HCT116 (cell line): ENCODE measurements around the gene ESPL1. TPM values are rescaled to one million over a fixed set of nuclear protein-coding genes. Genes with fewer than 3 reads are reported as not detected.

Source experiments
- ATAC-seq: fragments of 200-7000 bp; cut with Tn5 transposase; 2 replicates; pipeline ENCODE4 v1.9.1; 2020; ENCODE audit warnings: mild to moderate bottlenecking, moderate library complexity
- BruUV-seq: library from RNA; stranded (reverse); fragments of 400-500 nt; replicated peaks from 2 replicates; lab custom pipeline; 2021; lab: Mats Ljungman, UMichigan
- CTCF ChIA-PET: fragments of 300-600 bp; sonication (Branson Sonifier 250); formaldehyde crosslinking; loops from one replicate; lab custom pipeline; 2021; ENCODE audit warnings: antibody characterized with exemption; lab: Charles Lee
- POLR2A ChIA-PET: fragments of 300-600, 350-600 bp; sonication (Branson Sonifier 250); formaldehyde crosslinking; loops from one replicate; lab custom pipeline; 2021; ENCODE audit warnings: antibody characterized with exemption; lab: Charles Lee
- RAD21 ChIA-PET, 2 experiments: fragments of 300-600 bp; sonication (Branson Sonifier 250); formaldehyde crosslinking; loops; one replicate each; lab custom pipeline; 2023; ENCODE audit warnings: low total read pairs in 2 of 2; ENCODE audit not compliant: uncharacterized antibody in 2 of 2, unreplicated experiment in 2 of 2, low non-redundant PET in 1 of 2; lab: Charles Lee
- DNase-seq: peaks from one replicate; pipeline ENCODE4 v3.0.0-alpha.2; 2010; ENCODE audit warnings: low read depth, low spot score
- H2AFZ ChIP-seq: fragments of 200-600 bp; shearing (Covaris generic), sonication (generic); 2 replicates; pipeline ENCODE4 v1.6.1; 2017; ENCODE audit warnings: low read depth, mixed run types, mixed read lengths, antibody characterized with exemption, low read length; ENCODE audit not compliant: poor library complexity, severe bottlenecking
- H3K27ac ChIP-seq: 2 replicates; pipeline ENCODE4 v1.5.1; 2012; ENCODE audit warnings: low read depth, low read length
- H3K27me3 ChIP-seq: fragments of 200-600 bp; sonication (generic); 2 replicates; pipeline ENCODE4 v1.6.1; 2016; ENCODE audit warnings: mixed run types, low read length, mixed read lengths; ENCODE audit not compliant: insufficient read depth
- H3K36me3 ChIP-seq, 2 experiments: fragments of 200-500 bp in 1 of 2; fragments of 200-600 bp in 1 of 2; sonication (Bioruptor generic) in 1 of 2; sonication (generic) in 1 of 2; 2 replicates each; pipeline versions ENCODE4 v1.5.1 to v1.6.1; 2014 to 2016; ENCODE audit warnings: low read length in 2 of 2, inconsistent platforms in 1 of 2, mixed read lengths in 1 of 2, mixed run types in 1 of 2; ENCODE audit not compliant: insufficient read depth in 2 of 2, control insufficient read depth in 1 of 2
- H3K4me1 ChIP-seq, 2 experiments: fragments of 200-600 bp in 1 of 2; sonication (generic) in 1 of 2; 2 replicates each; pipeline versions ENCODE4 v1.5.1 to v1.6.1; 2012 to 2017; ENCODE audit warnings: low read length in 2 of 2, inconsistent platforms in 1 of 2, mild to moderate bottlenecking in 1 of 2, mixed read lengths in 1 of 2, mixed run types in 1 of 2, moderate library complexity in 1 of 2; ENCODE audit not compliant: insufficient read depth in 2 of 2, control insufficient read depth in 1 of 2
- H3K4me2 ChIP-seq: fragments of 200-600 bp; sonication (generic); 2 replicates; pipeline ENCODE4 v1.6.1; 2017; ENCODE audit warnings: mixed run types, low read length, mixed read lengths
- H3K4me3 ChIP-seq, 2 experiments: fragments of 200-600 bp in 1 of 2; sonication (generic) in 1 of 2; replicated peaks in 1 of 2; 2 replicates each; pipeline ENCODE4 v1.5.1; 2011 to 2016; ENCODE audit warnings: low read length in 2 of 2, control low read depth in 1 of 2, low read depth in 1 of 2, mild to moderate bottlenecking in 1 of 2, mixed read lengths in 1 of 2, mixed run types in 1 of 2
- H3K79me2 ChIP-seq: fragments of 200-600 bp; sonication (generic); 2 replicates; pipeline ENCODE4 v1.6.1; 2017; ENCODE audit warnings: mild to moderate bottlenecking, mixed run types, low read length, moderate library complexity, mixed read lengths; ENCODE audit not compliant: insufficient read depth
- H3K9ac ChIP-seq: fragments of 200-600 bp; sonication (generic); 2 replicates; pipeline ENCODE4 v1.6.1; 2016; ENCODE audit warnings: low read length, mixed read lengths
- H3K9me2 ChIP-seq: fragments of 200-600 bp; sonication (generic), shearing (Covaris generic); 2 replicates; pipeline ENCODE4 v1.6.1; 2017; ENCODE audit warnings: mixed run types, mild to moderate bottlenecking, moderate library complexity; ENCODE audit not compliant: insufficient read depth
- H3K9me3 ChIP-seq, 2 experiments: fragments of 200-500 bp in 1 of 2; fragments of 200-600 bp in 1 of 2; sonication (Bioruptor generic) in 1 of 2; sonication (generic) in 1 of 2; 2 replicates each; pipeline ENCODE4 v1.6.1; 2014 to 2017; ENCODE audit warnings: low read length in 2 of 2, mixed read lengths in 2 of 2, inconsistent platforms in 1 of 2, low read depth in 1 of 2, mild to moderate bottlenecking in 1 of 2, mixed run types in 1 of 2, moderate library complexity in 1 of 2; ENCODE audit not compliant: control insufficient read depth in 1 of 2, insufficient read depth in 1 of 2
- H4K20me1 ChIP-seq: fragments of 200-600 bp; sonication (generic), shearing (Covaris generic); 2 replicates; pipeline ENCODE4 v1.6.1; 2017; ENCODE audit warnings: mixed run types, mild to moderate bottlenecking, moderate library complexity; ENCODE audit not compliant: insufficient read depth
- ATF3 ChIP-seq: IDR thresholded peaks from 2 replicates; pipeline ENCODE4 v1.6.1; 2012
- CBX3 ChIP-seq: IDR thresholded peaks from 2 replicates; pipeline ENCODE4 v1.6.1; 2012; ENCODE audit warnings: low read depth
- CEBPB ChIP-seq: IDR thresholded peaks from 2 replicates; pipeline ENCODE4 v1.6.1; 2012; ENCODE audit warnings: low read depth
- CTCF ChIP-seq, 3 experiments: fragments of 200-600 bp in 1 of 3; sonication (generic) in 1 of 3; IDR thresholded peaks in 2 of 3; conservative IDR thresholded peaks in 1 of 3; 2 replicates each; pipeline ENCODE4 v1.5.1; 2012 to 2017; ENCODE audit warnings: low read depth in 2 of 3, low read length in 2 of 3, antibody characterized with exemption in 1 of 3, borderline replicate concordance in 1 of 3, control low read depth in 1 of 3, mild to moderate bottlenecking in 1 of 3, mixed read lengths in 1 of 3, mixed run types in 1 of 3, moderate library complexity in 1 of 3; ENCODE audit not compliant: insufficient read depth in 1 of 3
- EZH2 ChIP-seq: fragments of 200-600 bp; sonication (generic); IDR thresholded peaks from 2 replicates; pipeline ENCODE4 v1.6.1; 2017; ENCODE audit warnings: antibody characterized with exemption, mixed run types
- EZH2phosphoT487 ChIP-seq: fragments of 200-600 bp; IDR thresholded peaks from 2 replicates; pipeline ENCODE4 v1.6.1; 2018; ENCODE audit warnings: antibody characterized with exemption, borderline replicate concordance
- FOSL1 ChIP-seq: IDR thresholded peaks from 2 replicates; pipeline ENCODE4 v1.6.1; 2012; ENCODE audit warnings: low read depth
- MAX ChIP-seq: IDR thresholded peaks from 2 replicates; pipeline ENCODE4 v1.6.1; 2012
- SIN3A ChIP-seq: IDR thresholded peaks from 2 replicates; pipeline ENCODE4 v1.6.1; 2012; ENCODE audit warnings: low read depth
- SRF ChIP-seq: IDR thresholded peaks from 2 replicates; pipeline ENCODE4 v1.6.1; 2012; ENCODE audit warnings: low read depth
- TCF7L2 ChIP-seq: IDR thresholded peaks from 2 replicates; pipeline ENCODE4 v1.7.0; 2011; ENCODE audit warnings: borderline replicate concordance, inconsistent platforms; ENCODE audit not compliant: insufficient read depth, insufficient read length; ENCODE audit errors: extremely low read depth
- ZBTB33 ChIP-seq: IDR thresholded peaks from 2 replicates; pipeline ENCODE4 v1.6.1; 2011; ENCODE audit warnings: mild to moderate bottlenecking, low read length, moderate library complexity; ENCODE audit not compliant: insufficient replicate concordance; ENCODE audit errors: extremely low read depth
- ZFX ChIP-seq: fragments of 450-650 bp; IDR thresholded peaks from 2 replicates; pipeline ENCODE4 v1.6.1; 2017
- intact Hi-C: fragments of 100-400 bp; cut with micrococcal nuclease; formaldehyde crosslinking; loops from 2 replicates; pipeline ENCODE4 v1.10.0; 2022
- total RNA-seq: library from RNA; stranded (reverse); gene quantifications from one replicate; pipeline ENCODE4 v1.2.1, GENCODE V29; 2021; ENCODE audit not compliant: unreplicated experiment

Gene ESPL1
- total RNA-seq, 1 experiment from 2014 or later, result 50.3 TPM

GRCh38 chr12:53234271-53234914 lies 33.7 kb upstream of the ESPL1 start:
- peak; percentile 27; the same call in 1 of the 2 replicates for ATAC-seq
- intact Hi-C loops, result no loop called here
- Histone ChIP-seq H3K79me2 (no peaks in the 10 kb centered on the region; the same call in 1 of the 2 replicates), H3K4me2 (peak overlapping the region; percentile 90), H3K9me2 (no peaks in the 10 kb centered on the region), H3K4me1 (peaks cover 47 to 69% of the 10 kb centered on the region in 2 experiments), H2AFZ (peak overlapping the region; percentile 26), H3K27me3 (no peaks in the 10 kb centered on the region), H3K9ac (0 out of 2 replicates have a peak overlapping the region, but pooled peaks have one; percentile 55), H3K27ac (peak overlapping the region; percentile 77; the same call in 1 of the 2 replicates), H3K4me3 (peak overlapping the region in 1 of 2 experiments; percentile 17; a peak in 1 of 4 replicates), H4K20me1 (no peaks in the 10 kb centered on the region), H3K9me3 (no peaks in the 10 kb centered on the region), H3K36me3 (no peaks in the 10 kb centered on the region)
- no TSS peak for BruUV-seq
- ChIA-PET CTCF (interaction anchor here (1.4 kb wide), 1 partner anchor 20 kb away, joined by 5 read pairs; no protein-coding TSS in a partner anchor), RAD21 (interaction anchor here in 1 of 2 experiments (0.7 kb wide), 1 partner anchor 10 kb away, joined by 6 read pairs; no protein-coding TSS in a partner anchor), POLR2A (no interaction called here)
- TF ChIP-seq ZFX (no peak), MAX (no peak), SIN3A (no peak), SRF (no peak), CEBPB (no peak), CBX3 (no peak), TCF7L2 (no peak)
- no peak for DNase-seq

- H4K20me1 ChIP-seq, result no peaks in the 10 kb centered on the region
- TF ChIP-seq FOSL1 (no peak), ATF3 (no peak), ZBTB33 (no peak), SIN3A (no peak), CTCF (IDR thresholded peaks at IDR 0.05 in 2 of 3, conservative IDR thresholded peaks at IDR 0.05 in 1 of 3; ENCODE audit: borderline replicate concordance in 1 of 3, insufficient read depth in 1 of 3, low read depth in 2 of 3, low read length in 2 of 3) (no peak), EZH2 (no peak), EZH2phosphoT487 (no peak), SRF (no peak)
- no peaks in the 10 kb centered on the region for H3K9me2 ChIP-seq
- ChIA-PET RAD21 (no interaction called here), CTCF (interaction anchor here (1.4 kb wide), 1 partner anchor 21 kb away, joined by 5 read pairs; no protein-coding TSS in a partner anchor), POLR2A (no interaction called here)
- no peak overlapping the region for H3K4me3 ChIP-seq
- no TSS peak for BruUV-seq
- H3K9ac ChIP-seq, result no peak overlapping the region
- no peak overlapping the region for H3K4me2 ChIP-seq
- no peaks in the 10 kb centered on the region for H3K9me3 ChIP-seq
- ATAC-seq (no peak), DNase-seq (no peak)
- H3K79me2 ChIP-seq, result no peaks in the 10 kb centered on the region; the same call in 1 of the 2 replicates
- intact Hi-C loops, result no loop called here
- no peaks in the 10 kb centered on the region for H3K27me3 ChIP-seq
- no peak overlapping the region for H2AFZ ChIP-seq
- H3K4me1 ChIP-seq, result peaks cover 40 to 61% of the 10 kb centered on the region in 2 experiments
- no peaks in the 10 kb centered on the region for H3K36me3 ChIP-seq
- no peak overlapping the region for H3K27ac ChIP-seq
Observed at GRCh38 chr12:53235164-53235563, 32.9 kb upstream of the ESPL1 start.
